ENCODE data around the gene MYDGF.
A peak's percentile ranks its signal among the peaks of the same experiment; 100 is the strongest.

MYDGF gene

GRCh38 chr19:4650159-4650558 lies 20.0 kb downstream of the MYDGF start:
- in situ Hi-C loops (cut with MboI; ENCODE audit: low pct_unique_long_range_greater_than_20kb, low sequenced_read_pairs): no loop called here
- DNase-seq: no peak

GRCh38 chr19:4649392-4650047 lies 20.6 kb downstream of the MYDGF start:
- DNase-seq: no peak
- in situ Hi-C loops (cut with MboI; ENCODE audit: low pct_unique_long_range_greater_than_20kb, low sequenced_read_pairs): no loop called here

- no peak for DNase-seq
- in situ Hi-C loops (cut with MboI; ENCODE audit: low pct_unique_long_range_greater_than_20kb, low sequenced_read_pairs): no loop called here
Observed at GRCh38 chr19:4647676-4648644, 22.2 kb downstream of the MYDGF start.

- DNase-seq: no peak
- in situ Hi-C loops (cut with MboI; ENCODE audit: low pct_unique_long_range_greater_than_20kb, low sequenced_read_pairs): no loop called here
Observed at GRCh38 chr19:4645718-4646117, 24.4 kb downstream of the MYDGF start.

- in situ Hi-C loops (cut with MboI; ENCODE audit: low pct_unique_long_range_greater_than_20kb, low sequenced_read_pairs): no loop called here
- no peak for DNase-seq
Observed at GRCh38 chr19:4642625-4643024, 27.5 kb downstream of the MYDGF start.

- no peak for DNase-seq
- in situ Hi-C loops (cut with MboI; ENCODE audit: low pct_unique_long_range_greater_than_20kb, low sequenced_read_pairs): no loop called here
Observed at GRCh38 chr19:4641132-4641531, 29.0 kb downstream of the MYDGF start.

GRCh38 chr19:4640247-4641000 lies 29.7 kb downstream of the MYDGF start:
- in situ Hi-C loops (cut with MboI; ENCODE audit: low pct_unique_long_range_greater_than_20kb, low sequenced_read_pairs): no loop called here
- DNase-seq: no peak

- no peak for DNase-seq
- in situ Hi-C loops (cut with MboI; ENCODE audit: low pct_unique_long_range_greater_than_20kb, low sequenced_read_pairs): no loop called here
Observed at GRCh38 chr19:4639531-4640246, 30.5 kb downstream of the MYDGF start.

GRCh38 chr19:4638828-4639530 lies 31.2 kb downstream of the MYDGF start, which contains the start of gene TNFAIP8L1:
Gene TNFAIP8L1 (plus strand): TSS chr19:4639516. CDS start chr19:4651870, 12,354 bp downstream.
- in situ Hi-C loops (cut with MboI; ENCODE audit: low pct_unique_long_range_greater_than_20kb, low sequenced_read_pairs): no loop called here
- DNase-seq: peak; percentile 99

GRCh38 chr19:4638317-4638716 lies 31.8 kb downstream of the MYDGF start:
- in situ Hi-C loops (cut with MboI; ENCODE audit: low pct_unique_long_range_greater_than_20kb, low sequenced_read_pairs): no loop called here
- DNase-seq: no peak

- DNase-seq: no peak
- in situ Hi-C loops (cut with MboI; ENCODE audit: low pct_unique_long_range_greater_than_20kb, low sequenced_read_pairs): no loop called here
Observed at GRCh38 chr19:4636761-4637160, 33.4 kb downstream of the MYDGF start.

- in situ Hi-C loops (cut with MboI; ENCODE audit: low pct_unique_long_range_greater_than_20kb, low sequenced_read_pairs): no loop called here
- DNase-seq: peak; percentile 73
Observed at GRCh38 chr19:4636151-4636717, 33.9 kb downstream of the MYDGF start.

GRCh38 chr19:4635754-4636116 lies 34.4 kb downstream of the MYDGF start:
- DNase-seq: no peak
- in situ Hi-C loops (cut with MboI; ENCODE audit: low pct_unique_long_range_greater_than_20kb, low sequenced_read_pairs): no loop called here

- in situ Hi-C loops (cut with MboI; ENCODE audit: low pct_unique_long_range_greater_than_20kb, low sequenced_read_pairs): no loop called here
- peak; percentile 92 for DNase-seq
Observed at GRCh38 chr19:4633140-4633967, 36.8 kb downstream of the MYDGF start.

GRCh38 chr19:4624733-4625362 lies 45.3 kb downstream of the MYDGF start:
- peak; percentile 81 for DNase-seq
- in situ Hi-C loops (cut with MboI; ENCODE audit: low pct_unique_long_range_greater_than_20kb, low sequenced_read_pairs): no loop called here

GRCh38 chr19:4624301-4624700 lies 45.8 kb downstream of the MYDGF start:
- no peak for DNase-seq
- in situ Hi-C loops (cut with MboI; ENCODE audit: low pct_unique_long_range_greater_than_20kb, low sequenced_read_pairs): no loop called here

All from KBM-7 (cell line).